HG02759 (cell line): ENCODE results near the gene JDP2.

Experiments used
- ATAC-seq: cut with Tn5 transposase; IDR thresholded peaks from one replicate; pipeline ENCODE4 v1.9.1; 2021; ENCODE audit warnings: mild to moderate bottlenecking, moderate library complexity; ENCODE audit not compliant: unreplicated experiment

Gene JDP2

GRCh38 chr14:75409316-75410205 lies 18.3 kb upstream of the JDP2 start:
- ATAC-seq = no peak

- no peak for ATAC-seq
These were observed 16.6 kb upstream of the JDP2 start for GRCh38 chr14:75411214-75411540.

DNA sequence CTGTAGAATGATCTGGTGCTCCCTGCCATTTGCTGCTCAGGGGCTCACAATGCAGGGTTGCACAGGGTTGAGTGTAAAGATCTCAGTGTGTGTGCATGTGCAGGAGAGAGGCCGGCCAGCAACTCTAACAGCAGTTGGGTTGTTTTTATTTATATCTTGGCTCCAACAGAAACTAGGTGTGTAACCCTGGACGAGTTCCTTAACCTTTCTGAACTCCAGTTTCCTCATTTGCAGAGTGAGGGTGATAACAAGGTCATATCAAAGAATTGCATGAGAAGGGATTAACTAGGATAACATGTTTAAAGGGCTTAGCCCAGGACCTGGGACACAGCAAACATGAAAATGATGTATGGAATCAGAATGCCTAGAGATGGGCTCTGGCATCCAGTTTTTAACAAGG lies 14.8 kb upstream of the JDP2 start:
- ATAC-seq = no peak

DNA sequence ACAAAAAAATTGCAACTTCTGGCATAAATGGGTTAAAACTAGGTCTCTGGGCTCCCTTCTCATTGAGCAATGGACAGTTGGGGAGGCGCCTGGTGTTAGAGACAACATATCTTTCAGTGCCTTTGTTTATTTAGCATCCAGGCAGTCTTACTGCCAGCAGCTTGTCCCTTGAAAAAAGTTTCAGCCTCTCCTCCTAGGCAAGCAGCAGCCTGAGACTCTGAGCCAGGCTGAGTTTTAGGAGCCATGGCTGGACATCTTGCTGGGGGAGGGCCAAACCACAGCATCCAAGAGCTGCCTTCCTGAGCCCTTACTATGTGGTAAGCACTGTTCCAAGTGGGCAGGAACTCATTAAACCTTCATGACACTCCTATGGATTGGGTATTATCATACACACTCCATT lies 10.1 kb upstream of the JDP2 start:
- no peak for ATAC-seq

- ATAC-seq = no peak
These were observed 8.7 kb upstream of the JDP2 start for GRCh38 chr14:75418850-75419768.

- no peak for ATAC-seq
These were observed 5.7 kb upstream of the JDP2 start for GRCh38 chr14:75422169-75422568.

- no peak for ATAC-seq
These were observed 3.3 kb upstream of the JDP2 start for GRCh38 chr14:75424496-75424895.

DNA sequence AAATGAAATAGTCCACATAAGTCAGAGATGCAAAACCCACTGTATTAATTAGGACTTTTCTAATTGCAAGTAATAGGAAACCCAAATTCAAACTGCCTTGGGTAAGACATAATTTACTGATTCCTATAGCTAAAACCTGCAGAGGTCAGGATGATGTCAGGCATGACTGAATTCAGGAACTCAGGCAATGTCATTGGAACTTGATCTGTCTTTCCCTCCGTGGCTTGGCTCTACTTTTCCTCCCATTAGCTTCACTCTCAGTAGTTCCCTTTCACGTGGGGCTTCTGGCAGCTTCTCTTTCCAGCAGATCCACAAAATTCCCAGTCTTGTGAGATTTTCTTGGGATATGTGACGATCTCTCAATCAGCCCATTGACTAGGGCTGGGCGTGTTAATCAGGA lies 2.4 kb upstream of the JDP2 start:
- ATAC-seq = no peak

DNA sequence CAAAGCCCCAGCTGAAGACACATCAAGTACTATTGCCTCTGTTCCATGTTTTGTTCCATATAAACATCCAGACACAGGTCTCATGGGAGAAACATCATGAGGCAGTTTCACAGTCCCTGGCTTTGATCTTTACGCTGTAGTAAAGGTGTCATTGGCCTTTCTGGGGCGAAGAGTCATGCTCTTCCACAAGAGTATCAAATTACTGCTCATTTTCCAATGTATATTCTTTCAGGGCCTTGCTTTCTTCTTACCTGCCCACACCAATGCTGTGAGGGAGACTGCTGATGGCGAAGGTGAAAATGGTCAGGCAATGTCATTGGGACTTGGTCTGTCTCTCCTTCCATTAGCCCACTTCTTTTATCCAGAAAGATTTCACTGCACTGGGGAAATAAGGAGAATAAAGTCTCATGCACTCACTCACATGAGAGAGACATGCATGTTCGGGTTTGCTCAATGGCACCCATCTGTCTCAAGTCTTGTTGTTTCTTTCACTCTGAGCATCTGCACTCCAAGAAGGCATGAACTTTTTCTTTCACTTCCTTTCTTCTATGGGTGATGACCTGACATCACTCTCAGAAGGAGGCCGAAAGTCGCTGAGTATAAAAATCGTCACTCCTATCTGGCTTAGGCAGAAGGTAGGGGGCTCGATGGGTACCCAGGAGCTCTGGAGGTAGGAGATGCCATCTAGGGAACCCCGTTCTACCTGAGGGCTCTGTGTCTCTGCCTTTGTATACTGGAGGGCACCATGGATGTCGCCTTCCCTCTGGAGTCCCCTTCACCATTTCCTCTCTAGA lies 1.3 kb upstream of the JDP2 start:
- peak; percentile 56 for ATAC-seq

DNA sequence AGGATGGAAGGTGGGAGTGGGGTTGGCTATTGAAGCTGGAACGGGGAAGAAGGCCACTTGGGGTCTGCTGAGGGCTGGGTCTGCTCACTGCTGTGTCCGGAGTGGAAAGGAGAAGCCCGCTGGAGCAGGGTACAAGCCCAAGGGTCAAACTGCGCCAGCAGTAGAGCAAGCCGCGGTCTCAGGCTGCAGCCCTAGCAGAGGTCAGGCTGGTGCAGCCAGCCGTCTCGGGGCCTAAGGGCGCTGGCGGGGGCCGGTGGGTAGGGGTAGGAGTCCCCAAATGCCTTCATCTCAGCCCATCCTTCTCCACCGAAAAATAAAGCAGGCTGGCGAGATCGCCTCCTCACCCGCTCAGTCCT lies 718 bp upstream of the JDP2 start:
- ATAC-seq = peak; percentile 45

DNA sequence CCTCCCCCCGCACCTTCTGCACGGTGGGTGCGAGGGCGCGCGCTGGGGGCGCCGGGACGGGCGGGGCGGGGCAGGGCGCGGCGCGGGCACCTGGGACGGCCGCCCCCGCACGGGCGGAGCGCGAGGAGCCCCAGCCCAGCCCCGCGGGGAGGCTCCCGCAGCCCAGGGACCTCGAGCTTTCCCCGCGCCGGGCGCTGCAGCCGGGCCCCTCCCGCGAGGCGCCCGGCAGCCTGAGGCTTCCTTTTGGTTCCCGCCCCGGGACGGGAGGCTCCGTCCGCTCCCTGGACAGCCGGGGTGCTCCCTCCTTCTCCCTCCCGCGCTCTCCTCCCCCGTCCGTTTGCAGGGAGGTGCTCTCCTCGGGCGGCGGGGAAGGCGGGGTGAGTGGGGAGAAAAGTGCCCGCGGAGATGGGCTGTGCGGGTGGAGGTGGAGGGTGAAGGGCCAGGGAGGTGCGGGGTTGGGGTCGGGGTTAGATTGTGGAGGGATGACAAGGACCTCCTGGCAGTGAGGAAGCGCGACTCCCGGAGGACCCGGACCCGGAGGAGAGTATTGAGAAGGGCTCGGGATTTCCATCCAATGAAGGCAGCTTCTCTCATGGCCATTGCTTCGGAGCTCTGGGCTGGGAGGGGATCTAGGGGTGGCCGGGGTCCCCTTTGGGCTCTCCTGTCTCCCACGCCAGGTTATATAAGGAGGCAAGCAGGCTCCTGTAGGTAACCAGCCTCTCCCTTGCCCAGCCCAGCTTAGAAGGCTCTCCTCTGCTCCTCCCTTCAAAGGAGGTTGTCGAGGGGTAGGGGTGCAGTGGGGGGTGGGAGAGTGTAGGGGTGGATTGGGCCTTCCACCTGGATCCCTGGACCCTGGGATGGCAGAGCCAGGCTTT lies 645 bp downstream of the JDP2 start:
- no peak for ATAC-seq

DNA sequence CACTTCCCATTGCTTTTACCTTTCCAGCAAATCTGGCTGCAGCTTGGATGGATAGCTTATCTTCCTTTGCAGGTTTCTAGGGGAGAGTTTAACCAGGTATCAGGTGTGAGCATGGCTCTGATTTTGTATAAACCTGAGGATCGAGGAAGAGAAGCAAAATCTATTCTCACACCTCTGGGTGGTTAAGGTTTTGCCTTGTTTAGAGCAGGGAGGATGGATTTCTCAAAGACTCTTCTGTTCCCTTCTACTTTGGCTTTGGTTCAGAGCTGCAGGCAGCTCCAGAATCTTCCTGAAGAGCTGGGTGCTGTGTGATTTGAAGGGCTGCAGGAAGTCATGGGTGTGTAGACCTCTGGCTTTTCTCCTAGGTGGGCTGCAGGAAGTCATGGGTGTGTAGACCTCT lies 1.7 kb downstream of the JDP2 start:
- no peak for ATAC-seq

GRCh38 chr14:75430116-75430515 lies 2.3 kb downstream of the JDP2 start:
- no peak for ATAC-seq

GRCh38 chr14:75430526-75430925 lies 2.7 kb downstream of the JDP2 start:
- ATAC-seq = no peak

DNA sequence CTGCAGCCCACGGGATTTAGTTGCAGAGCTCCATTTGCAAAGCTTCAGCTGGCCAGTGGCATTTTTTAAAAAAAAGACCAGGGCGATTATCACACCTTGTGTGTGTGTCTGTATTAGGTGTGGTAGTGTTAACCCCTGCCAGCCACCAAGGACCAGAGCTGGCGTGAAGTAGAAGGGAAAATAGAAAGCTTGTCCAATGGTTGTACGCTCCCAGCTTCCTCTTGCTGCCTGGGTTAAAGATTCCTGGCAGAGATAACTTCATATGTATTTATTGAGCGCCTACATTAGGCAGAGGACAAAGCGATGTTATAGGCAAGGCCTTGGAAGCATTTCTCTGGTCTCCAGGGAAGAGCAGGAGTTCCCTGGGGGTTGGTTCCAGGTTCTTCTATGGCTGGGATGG lies 3.2 kb downstream of the JDP2 start:
- ATAC-seq = no peak

- no peak for ATAC-seq
These were observed 4.0 kb downstream of the JDP2 start for GRCh38 chr14:75431827-75432226.

GRCh38 chr14:75432411-75432810 lies 4.6 kb downstream of the JDP2 start:
- no peak for ATAC-seq

DNA sequence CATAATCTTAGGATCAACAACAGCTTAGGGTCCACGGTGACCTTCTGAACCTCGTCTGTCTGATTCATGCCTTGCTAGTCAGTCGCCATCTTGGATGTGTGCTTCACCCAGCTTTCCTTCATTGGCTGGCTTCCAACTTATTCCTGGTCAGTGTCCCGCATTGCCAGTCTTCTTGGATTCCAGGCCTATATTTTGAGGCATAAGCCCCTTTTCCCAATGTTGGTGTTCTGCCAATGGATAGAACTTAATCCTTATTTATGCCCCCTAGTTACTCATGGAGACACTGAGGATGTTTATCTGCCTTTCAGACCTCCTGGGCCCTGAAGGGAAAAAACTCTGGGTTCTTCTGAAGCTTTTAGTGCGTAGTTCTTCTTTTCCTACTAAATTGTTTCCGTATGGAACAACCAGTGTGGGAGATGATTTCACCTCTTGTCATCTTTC lies 5.8 kb downstream of the JDP2 start:
- ATAC-seq = no peak

GRCh38 chr14:75434138-75434889 lies 6.5 kb downstream of the JDP2 start:
- no peak for ATAC-seq

DNA sequence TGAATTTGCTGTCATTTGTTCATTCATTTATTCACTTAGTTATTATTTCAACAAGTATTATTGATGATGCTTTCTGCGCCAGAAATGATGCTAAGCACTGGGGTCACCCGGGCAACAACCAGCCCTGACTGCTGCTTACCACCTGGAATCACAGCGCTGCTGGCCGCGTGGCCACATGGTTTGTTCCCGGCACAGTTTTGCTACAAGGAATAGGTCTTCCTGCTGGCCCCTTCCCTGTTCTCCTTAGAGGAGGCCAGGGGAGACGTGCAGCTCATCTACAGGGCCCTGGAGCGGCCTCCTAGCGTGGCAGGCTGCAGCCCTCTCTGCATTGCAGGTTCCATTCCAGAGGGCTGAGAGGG lies 7.0 kb downstream of the JDP2 start:
- no peak for ATAC-seq
